ENCODE measurements around the gene XK.
A peak's percentile ranks its signal among the peaks of the same experiment; 100 is the strongest.
"Not testable (repeated sequence)": the region's sequence is repeated elsewhere in the genome, so short reads cannot be mapped to it uniquely, and the experiment has no call there.

XK gene, protein sequence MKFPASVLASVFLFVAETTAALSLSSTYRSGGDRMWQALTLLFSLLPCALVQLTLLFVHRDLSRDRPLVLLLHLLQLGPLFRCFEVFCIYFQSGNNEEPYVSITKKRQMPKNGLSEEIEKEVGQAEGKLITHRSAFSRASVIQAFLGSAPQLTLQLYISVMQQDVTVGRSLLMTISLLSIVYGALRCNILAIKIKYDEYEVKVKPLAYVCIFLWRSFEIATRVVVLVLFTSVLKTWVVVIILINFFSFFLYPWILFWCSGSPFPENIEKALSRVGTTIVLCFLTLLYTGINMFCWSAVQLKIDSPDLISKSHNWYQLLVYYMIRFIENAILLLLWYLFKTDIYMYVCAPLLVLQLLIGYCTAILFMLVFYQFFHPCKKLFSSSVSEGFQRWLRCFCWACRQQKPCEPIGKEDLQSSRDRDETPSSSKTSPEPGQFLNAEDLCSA

GRCh38 chrX:37685381-37686359, at the start of gene XK:
Gene XK, plus strand, starts transcription at chrX:37685791. Its CDS starts 171 bp downstream, at chrX:37685962.
- DNase-seq (ENCODE audit: low spot score) = peak; percentile 22

GRCh38 chrX:37638047-37638446, 47.5 kb upstream of the XK start:
- DNase-seq (ENCODE audit: low spot score) = no peak

- no peak for DNase-seq (ENCODE audit: low spot score)
Measured at GRCh38 chrX:37640142-37640541, 45.4 kb upstream of the XK start.

DNA sequence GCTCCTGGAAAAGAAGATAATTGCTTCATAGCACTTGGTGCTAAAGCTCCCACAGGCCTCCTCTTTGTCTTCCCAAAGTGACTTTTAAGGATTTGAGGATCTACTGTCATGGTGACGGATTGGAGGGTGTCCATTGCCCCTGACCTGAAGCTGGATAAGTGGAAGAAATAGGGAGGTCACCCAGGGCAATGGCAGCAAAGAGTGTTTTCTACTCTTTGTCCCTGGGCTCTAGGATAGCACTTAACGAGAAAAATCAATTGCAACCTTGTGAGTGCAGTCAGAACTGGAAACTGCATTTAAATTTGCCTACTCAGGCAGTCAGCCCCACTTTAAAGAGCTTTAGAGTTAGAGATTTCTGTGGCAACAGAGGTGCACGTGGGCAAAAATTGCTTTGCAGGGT, 43.7 kb upstream of the XK start:
- no peak for DNase-seq (ENCODE audit: low spot score)

GRCh38 chrX:37644381-37645305, 40.9 kb upstream of the XK start:
- no peak for DNase-seq (ENCODE audit: low spot score)

- no peak for DNase-seq (ENCODE audit: low spot score)
Measured at GRCh38 chrX:37646254-37646653, 39.3 kb upstream of the XK start.

DNA sequence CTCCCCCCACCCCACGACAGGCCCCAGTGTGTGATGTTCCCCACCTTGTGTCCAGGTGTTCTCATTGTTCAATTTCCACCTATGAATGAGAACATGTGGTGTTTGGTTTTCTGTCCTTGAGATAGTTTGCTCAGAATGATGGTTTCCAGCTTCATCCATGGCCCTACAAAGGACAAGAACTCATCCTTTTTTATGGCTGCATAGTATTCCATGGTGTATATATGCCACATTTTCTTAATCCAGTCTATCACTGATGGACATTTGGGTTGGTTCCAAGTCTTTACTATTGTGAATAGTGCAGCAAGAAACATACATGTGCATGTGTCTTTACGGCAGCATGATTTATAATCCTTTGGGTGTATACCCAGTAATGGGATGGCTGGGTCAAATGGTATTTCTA, 34.7 kb upstream of the XK start:
- DNase-seq (ENCODE audit: low spot score) = not testable (repeated sequence)

GRCh38 chrX:37651921-37652452, 33.6 kb upstream of the XK start:
- DNase-seq (ENCODE audit: low spot score) = peak; percentile 18

DNA sequence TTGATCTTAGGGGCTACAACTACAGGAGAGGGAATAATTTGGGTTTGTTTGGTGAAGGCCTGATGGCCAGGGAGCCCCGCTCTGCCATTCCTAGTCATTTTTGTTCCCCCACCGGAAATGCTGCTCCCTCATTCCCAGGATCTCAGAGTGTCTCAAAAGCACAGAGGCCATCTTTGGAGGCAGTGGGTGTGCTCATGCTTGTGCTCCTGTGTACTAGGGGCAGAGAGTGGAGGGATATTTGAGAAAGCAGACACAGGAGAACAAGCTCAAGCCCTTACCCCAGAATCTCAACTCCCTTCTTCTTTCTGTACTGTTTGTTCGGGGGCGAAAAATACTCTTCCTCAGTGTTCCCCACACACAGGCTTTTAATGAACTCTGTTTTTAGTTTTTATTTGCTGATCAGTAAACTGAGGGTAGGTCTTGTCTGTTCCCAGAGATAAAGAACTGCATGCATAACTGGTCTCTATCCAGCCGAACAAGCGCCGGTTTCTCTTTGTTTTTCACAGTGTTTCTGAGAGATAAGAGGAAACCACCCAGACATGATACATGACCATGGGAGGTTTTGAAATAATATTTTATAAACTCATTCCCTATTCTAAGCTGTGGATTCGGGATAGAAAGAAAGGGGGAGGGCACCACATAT, 32.9 kb upstream of the XK start:
- no peak for DNase-seq (ENCODE audit: low spot score)

DNA sequence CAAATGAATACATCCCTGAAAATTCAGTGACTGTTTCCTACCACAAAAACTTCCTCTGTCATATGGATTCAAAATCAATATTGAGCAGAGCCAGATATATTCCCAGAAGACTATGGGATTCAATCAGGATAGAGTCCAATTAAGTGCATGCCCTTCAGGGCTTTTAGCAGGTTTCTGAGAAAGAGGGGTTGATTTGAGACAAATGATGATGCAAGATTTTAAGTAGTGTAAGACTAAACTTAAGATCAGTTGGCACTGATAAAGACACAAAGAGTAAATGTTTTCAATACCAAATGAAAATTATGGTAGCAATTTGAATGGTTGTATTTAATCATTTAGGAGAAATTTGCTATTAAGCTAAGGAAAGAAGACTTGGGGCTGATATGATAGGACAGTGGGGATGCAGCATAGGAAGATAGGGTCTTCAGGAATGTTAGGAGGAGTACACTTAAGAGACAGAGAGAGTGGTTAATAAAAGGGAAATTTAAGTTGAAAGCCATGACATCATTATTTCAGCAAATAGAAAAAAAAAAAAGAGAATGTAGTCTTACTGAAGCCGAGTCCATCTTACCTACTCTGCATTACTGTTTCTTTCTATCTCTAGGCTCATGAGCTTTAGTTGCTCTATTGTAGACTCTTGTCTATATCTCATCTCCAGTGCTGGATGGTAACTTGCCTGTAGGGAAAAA, 32.0 kb upstream of the XK start:
- DNase-seq (ENCODE audit: low spot score) = no peak

DNA sequence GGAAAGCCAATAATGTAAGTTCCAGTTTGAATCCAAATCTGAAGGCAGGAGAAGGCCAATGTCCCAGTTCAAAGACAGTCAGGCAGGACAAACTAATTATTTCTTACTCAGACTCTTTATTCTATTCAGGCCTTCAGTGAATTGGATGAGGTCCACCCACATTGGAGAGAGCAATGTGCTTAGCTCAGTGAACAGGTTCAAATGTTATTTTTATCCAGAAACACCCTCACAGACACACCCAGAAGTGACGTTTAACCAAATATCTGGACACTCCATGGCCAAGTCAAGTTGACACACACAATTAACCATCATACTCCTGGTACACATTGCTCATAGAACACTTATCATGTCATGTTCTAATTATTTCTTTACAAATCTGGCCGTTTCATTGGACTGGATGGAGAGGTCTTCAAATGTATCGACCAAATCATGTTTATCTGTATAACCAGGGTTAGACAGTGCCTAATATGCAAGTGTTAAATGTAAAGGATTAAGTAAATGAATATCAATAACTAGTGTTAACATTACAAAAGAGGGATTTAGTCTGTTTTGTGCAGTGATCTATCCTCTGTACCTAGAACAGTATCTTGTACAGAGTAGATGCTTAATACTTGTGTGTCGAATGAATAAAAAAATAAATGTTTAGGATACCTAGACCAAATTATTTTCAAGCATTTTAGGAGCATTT, 27.1 kb upstream of the XK start:
- DNase-seq (ENCODE audit: low spot score) = no peak

- no peak for DNase-seq (ENCODE audit: low spot score)
Measured at GRCh38 chrX:37659047-37659446, 26.5 kb upstream of the XK start.

- no peak for DNase-seq (ENCODE audit: low spot score)
Measured at GRCh38 chrX:37662181-37662580, 23.4 kb upstream of the XK start.

GRCh38 chrX:37666516-37666915, 19.1 kb upstream of the XK start:
- DNase-seq (ENCODE audit: low spot score) = no peak

- DNase-seq (ENCODE audit: low spot score) = no peak
Measured at GRCh38 chrX:37667141-37667540, 18.4 kb upstream of the XK start.

DNA sequence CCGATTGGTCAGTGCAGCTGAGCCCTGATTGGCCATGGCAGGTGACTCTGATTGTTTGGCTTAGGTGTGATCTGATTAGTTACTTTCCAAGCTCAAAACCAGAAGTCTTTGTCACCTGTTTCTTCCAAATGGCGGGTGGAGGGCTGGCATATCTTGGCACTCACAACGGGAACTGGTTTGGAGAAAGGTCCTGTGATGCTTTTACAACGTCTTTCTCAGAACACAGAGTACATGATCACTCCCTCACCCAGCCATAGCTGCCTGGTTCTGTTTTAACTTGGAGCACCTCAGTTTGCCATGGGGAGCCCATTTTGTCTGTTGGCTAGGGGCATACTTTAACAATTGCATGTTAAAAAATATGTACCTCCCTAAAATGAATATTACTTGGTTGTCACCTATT, 13.0 kb upstream of the XK start:
- DNase-seq (ENCODE audit: low spot score) = no peak

GRCh38 chrX:37676811-37677210, 8.8 kb upstream of the XK start:
- DNase-seq (ENCODE audit: low spot score) = no peak

GRCh38 chrX:37677243-37677642, 8.3 kb upstream of the XK start:
- no peak for DNase-seq (ENCODE audit: low spot score)

DNA sequence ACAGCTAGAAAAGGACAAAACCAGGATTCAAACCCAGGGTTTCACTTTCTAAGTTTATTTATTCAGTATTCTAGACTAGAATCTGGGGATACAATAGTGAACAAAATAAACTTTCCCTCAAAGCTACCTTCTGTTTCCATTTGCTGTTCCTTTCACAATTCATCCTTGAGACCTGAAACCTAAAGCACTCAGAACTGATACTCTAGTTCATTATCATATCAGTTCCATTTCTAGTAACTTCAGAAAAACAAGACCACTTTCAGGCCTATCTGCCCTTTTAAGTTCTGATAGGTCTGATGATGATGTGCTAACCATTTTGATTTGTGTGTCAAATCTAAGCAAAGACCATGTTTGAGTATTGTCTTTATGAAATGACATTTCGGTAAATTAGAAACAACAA, 7.8 kb upstream of the XK start:
- no peak for DNase-seq (ENCODE audit: low spot score)

DNA sequence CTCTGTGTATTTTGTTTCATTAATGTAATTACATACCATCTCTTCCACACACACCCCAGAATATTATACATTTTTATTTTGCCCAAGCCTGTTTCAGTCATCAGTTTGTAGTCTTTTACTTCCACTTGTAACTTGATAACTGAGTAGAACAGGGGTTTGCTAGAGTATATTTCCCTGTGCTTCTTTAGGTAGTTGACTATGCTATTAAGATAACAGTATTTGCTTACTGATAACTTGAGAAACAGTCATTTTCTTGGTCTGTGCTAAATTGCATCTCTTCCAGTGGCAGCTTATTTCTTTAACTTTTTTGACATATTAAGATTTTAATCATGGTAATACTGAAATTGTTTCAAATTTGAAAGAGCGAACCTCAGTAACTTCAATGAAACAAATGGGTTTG, 7.0 kb upstream of the XK start:
- no peak for DNase-seq (ENCODE audit: low spot score)

All from activated CD4-positive, alpha-beta T cell treated with anti-CD3 and anti-CD28 coated beads, Interleukin-2, Interleukin-4, amounts not matched to agents 100 ng/mL and 50 ng/mL, durations not matched to agents 16 hours and 8 hours (primary cell).